GM18870 (cell line): Measurements from ENCODE around the gene PRDM2.

Experiments
- ATAC-seq: cut with Tn5 transposase; IDR thresholded peaks from one replicate; pipeline ENCODE4 v1.9.1; 2021; ENCODE audit warnings: moderate library complexity; ENCODE audit not compliant: unreplicated experiment

PRDM2 gene

DNA sequence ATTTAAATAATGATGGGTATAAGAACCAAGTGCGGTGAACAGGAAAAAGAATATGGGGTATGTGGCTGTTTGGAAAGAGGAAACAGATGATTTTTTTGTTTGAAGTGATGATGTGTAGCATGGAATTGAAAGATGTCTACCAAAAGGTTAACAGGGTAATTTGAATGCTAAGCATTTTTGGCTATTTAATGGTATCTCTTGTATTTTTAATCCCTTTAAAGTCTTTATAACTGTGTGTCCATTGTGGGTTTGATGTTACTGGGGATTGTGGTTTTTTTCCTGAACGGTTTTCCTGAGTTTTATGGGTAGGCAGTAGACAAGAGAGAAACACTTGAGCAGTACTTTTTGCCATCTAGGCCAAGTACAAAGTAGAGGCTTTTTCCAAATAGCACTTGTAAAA, 63.2 kb downstream of the PRDM2 start:
- no peak for ATAC-seq

DNA sequence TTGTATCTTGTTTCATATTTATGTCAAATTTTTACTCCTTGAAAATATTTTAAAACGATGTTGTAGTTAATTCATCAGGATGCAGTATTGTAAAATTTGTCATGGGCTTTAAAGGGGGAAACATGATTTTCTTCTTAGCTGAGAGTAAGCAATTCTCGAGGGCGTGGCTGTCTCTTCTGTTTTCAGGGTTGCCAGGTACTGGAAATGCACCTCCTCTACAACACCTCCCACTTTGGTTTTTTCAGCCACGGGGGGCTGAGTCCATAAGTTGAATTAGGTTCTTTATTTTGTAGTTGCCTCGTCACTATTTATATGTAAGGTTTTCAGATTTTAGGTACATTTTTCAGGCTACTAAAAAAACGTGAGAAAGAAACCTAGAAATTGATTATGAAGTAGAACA, 64.0 kb downstream of the PRDM2 start:
- ATAC-seq, result no peak

DNA sequence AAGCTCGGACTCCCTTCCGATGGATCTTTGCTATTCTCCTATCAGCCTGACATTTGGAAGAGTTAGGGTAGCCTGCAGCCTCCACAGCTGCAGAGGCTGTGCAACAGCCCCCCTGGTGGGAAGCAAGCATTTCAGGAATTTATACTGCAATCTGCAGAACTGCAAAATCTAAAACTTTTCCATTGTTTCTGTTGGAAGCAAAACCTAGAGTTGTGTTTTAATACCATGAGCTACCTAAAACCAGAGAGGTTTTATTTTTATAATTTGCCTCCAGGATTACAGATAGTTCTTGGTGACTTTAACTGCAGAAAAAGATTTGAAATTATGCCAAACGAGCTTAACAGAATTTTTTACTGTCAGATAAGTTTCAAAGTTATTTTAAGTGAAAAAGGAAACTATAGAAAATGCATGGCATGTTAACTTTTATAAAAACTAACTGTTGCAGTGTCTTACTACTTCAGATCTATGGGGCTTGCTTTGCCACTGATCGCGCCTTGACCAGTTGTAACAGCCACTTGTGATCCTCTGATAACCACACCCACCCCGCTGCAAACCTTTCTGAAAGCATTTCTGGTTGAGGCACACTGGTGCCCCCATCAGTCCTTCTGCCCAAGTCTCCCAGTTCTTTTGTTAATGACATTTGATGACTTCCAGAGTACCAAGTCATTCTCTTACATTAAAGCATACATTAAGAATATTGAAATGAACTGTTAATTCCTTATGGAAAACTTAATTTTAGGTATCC, 64.8 kb downstream of the PRDM2 start:
- no peak for ATAC-seq

DNA sequence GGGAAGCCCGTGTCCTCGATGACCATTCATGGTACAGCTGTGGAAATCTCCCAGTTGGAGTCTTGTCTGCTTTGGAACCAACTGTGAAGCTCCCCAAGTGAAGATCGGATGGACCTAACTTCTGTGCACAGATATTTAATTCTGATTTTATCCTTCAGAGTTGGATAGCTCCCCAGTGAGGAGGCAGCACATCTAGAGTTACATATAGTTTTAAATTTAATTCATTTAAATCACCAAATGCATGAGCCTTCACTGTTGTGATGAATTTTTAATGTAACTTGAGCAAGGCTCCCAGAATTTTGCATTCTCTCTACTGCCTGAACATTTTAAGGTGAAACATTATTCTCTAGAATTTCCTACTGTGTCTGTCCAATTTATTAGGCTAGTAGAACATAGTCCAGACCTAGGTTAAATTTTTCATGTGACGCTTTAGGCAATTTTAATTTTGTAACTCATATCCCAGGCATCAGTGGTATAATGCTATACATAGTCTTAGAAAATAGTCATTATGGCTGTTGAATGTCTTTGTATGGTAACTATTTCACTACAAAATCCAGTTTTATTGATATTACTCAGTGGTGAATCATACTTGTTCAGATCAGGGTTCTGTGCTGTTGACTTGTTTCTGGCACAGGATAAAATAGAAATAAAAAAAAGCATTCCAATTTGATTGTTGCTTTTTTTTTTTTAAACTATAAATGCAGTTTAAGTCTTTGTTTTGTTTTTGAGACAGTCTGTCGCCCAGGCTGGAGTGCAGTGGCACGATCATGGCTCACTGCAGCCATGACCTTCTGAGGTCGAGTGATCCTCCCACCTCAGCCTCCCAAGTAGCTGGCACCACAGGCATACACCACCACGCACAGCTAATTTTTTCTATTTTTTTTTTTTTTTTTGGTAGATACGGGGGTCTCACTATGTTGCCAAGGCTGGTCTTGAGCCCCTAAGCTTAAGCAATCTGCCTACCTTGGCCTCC, 66.9 kb downstream of the PRDM2 start:
- no peak for ATAC-seq

DNA sequence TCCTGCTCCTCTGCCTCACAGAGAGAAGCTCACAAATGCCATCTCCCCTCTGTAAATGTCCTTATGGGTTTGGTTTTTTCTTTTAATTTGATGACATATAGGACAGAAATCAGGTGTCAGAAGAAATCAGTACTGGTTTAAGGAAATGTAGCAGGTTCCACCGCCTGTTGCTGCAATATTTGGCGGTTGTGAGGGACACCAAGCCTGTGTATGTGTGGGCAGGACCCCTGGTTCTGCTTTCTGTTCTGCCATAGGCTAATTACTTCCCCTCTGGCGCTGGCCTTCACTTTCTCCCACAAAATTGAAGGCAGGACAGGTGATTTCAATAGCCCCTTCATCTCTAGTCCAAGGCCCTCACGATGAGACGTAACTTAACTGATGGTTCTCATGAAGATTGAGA, 69.2 kb downstream of the PRDM2 start:
- ATAC-seq, result no peak

DNA sequence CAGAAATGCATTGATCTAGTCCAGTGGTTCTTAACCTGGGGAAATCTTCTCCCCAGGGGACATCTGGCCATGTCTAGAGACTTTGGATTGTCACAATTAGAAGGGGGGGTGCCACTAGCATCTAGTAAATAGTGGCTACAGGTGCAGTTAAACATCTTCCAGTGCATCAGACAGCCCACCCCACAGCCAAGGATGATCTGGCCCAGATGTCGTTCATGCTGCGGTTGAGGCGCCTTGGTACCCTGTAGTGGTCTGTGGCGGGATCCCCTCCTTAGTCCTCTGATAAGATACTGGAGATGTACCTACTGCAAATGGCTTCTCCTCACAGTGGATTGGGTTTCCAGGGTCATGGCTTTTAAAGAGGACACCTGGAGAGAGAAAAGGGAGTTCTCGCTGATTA, 69.8 kb downstream of the PRDM2 start:
- no peak for ATAC-seq

DNA sequence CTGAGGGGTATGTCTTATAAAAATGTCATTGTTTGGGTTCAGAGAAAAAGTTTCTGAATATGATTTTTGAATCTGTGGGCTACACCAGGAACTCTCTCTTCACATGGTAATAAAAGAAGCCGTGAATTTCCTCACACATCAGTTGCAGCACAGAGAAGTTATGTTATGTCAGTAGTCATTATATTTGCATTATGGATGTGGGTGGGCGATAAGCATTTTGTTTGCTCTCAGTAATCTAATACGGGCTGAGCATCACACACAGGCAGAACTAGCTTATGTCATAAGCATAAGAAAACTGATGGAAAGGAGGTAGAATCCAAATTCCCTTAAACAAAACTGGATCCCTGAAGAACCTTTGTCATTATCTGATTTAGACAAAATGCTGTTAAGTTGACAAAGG, 70.8 kb downstream of the PRDM2 start:
- no peak for ATAC-seq

DNA sequence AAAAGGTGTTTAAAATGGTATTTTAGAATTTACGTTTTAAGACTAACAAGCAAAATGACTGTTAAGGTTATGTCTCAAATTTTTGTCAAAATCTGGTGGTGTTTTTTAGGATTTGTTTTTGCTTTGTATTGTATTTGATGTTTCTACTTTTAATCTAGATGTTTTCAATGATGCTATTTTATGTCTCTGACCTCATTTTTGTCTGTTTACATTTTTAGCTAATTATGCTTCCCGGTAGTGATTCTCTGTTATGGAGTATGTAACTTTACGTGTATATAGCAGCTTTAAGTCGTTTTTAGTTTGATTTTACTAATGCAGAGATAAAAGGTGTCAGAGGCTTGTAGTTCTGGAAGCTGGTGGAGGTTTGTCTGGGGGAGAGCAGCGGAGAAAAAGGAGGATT, 71.8 kb downstream of the PRDM2 start:
- ATAC-seq, result no peak

DNA sequence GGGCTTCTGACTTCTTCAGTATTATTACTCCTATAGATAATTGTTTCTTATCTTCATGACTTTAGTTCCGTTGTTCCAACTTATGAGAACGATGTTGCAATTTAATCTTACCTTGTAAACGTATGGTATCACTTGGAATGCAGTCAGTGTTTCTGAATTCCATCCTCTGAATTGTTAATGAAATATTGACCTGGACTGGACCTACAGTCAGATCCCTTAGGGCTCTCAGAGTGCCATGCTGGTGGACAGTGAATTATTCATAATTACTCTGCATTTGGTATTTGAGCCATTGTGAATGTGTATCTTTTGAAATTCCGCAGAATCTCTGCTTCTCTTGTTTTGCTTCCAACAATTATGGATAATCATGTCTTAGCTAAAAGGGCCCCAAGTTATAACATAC, 72.3 kb downstream of the PRDM2 start:
- ATAC-seq, result no peak

DNA sequence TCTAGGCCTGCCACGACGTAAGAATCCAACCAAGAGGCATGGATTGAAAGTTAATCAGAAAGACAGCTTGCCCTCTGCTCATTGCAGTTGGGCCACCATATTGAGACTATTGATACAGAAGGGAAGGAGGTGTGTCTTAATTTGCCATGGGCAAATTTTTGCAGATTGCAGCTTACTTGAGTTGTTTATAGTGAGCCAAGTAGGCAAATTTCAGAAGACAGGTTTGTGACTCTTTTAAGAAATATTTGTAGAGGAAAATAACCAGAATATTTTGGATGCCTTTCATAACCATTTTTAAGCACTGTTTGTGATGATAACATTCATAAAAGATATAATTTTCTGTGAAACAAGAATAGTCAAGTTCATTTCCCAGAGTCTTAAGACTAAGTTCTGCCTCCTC, 74.1 kb downstream of the PRDM2 start:
- ATAC-seq, result no peak

DNA sequence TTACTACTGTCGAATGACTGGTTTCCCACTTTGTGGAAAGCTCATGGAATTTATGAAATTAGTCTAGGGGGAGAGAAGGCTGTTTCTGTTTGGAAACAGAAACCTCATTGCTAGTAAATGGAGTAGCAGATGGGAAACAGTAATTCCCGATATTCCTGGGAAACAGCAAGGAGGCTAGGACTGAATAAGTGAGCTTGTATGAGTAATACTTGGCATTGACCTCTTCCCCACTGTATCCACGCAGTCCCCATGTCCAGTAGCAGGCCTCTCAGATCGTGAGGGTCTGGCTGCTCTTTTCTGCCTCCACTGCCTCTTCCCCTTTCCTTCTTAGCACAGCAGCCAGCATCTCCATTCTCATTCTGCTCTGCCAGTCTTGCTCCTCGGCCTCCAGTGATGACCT, 75.5 kb downstream of the PRDM2 start:
- no peak for ATAC-seq

DNA sequence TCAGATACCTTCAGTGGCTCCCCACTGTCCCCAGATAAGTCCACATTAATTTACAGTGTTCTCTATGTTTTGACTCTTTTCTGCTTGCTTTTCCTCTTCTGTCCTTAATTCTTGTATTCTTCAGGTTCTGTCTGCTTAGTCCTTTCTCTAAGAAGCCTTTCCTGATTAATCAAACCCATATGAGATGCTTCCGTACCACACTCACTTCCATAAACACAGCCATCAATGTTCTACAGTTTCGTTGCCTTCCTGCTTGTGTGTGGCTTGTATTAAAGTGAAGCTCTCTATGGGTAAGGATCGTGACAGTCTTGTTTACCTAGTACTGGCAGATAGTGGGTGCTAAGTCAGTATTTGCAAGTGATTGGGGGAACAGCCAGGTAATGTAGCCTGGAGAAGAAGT, 75.9 kb downstream of the PRDM2 start:
- ATAC-seq, result no peak

DNA sequence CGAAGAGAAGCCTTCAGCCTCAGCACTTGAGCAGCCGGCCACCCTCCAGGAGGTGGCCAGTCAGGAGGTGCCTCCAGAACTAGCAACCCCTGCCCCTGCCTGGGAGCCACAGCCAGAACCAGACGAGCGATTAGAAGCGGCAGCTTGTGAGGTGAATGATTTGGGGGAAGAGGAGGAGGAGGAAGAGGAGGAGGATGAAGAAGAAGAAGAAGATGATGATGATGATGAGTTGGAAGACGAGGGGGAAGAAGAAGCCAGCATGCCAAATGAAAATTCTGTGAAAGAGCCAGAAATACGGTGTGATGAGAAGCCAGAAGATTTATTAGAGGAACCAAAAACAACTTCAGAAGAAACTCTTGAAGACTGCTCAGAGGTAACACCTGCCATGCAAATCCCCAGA, 78.4 kb downstream of the PRDM2 start:
- no peak for ATAC-seq

DNA sequence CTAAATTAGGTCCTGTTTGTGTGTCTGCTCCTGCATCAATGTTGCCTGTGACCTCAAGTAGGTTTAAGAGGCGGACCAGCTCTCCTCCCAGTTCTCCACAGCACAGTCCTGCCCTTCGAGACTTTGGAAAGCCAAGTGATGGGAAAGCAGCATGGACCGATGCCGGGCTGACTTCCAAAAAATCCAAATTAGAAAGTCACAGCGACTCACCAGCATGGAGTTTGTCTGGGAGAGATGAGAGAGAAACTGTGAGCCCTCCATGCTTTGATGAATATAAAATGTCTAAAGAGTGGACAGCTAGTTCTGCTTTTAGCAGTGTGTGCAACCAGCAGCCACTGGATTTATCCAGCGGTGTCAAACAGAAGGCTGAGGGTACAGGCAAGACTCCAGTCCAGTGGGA, 79.9 kb downstream of the PRDM2 start:
- no peak for ATAC-seq

DNA sequence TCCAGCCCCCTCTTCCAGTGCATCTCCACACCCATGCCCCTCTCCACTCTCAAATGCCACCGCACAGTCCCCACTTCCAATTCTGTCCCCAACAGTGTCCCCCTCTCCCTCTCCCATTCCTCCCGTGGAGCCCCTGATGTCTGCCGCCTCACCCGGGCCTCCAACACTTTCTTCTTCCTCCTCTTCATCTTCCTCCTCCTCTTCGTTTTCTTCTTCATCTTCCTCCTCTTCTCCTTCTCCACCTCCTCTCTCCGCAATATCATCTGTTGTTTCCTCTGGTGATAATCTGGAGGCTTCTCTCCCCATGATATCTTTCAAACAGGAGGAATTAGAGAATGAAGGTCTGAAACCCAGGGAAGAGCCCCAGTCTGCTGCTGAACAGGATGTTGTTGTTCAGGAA, 80.8 kb downstream of the PRDM2 start:
- no peak for ATAC-seq

DNA sequence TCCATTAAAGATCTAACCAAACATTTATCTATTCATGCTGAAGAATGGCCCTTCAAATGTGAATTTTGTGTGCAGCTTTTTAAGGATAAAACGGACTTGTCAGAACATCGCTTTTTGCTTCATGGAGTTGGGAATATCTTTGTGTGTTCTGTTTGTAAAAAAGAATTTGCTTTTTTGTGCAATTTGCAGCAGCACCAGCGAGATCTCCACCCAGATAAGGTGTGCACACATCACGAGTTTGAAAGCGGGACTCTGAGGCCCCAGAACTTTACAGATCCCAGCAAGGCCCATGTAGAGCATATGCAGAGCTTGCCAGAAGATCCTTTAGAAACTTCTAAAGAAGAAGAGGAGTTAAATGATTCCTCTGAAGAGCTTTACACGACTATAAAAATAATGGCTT, 81.2 kb downstream of the PRDM2 start:
- ATAC-seq, result no peak

DNA sequence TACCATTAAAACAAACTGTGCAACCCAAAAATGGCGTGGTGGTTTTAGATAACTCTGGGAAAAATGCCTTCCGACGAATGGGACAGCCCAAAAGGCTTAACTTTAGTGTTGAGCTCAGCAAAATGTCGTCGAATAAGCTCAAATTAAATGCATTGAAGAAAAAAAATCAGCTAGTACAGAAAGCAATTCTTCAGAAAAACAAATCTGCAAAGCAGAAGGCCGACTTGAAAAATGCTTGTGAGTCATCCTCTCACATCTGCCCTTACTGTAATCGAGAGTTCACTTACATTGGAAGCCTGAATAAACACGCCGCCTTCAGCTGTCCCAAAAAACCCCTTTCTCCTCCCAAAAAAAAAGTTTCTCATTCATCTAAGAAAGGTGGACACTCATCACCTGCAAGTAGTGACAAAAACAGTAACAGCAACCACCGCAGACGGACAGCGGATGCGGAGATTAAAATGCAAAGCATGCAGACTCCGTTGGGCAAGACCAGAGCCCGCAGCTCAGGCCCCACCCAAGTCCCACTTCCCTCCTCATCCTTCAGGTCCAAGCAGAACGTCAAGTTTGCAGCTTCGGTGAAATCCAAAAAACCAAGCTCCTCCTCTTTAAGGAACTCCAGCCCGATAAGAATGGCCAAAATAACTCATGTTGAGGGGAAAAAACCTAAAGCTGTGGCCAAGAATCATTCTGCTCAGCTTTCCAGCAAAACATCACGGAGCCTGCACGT, 82.1 kb downstream of the PRDM2 start:
- ATAC-seq, result no peak

DNA sequence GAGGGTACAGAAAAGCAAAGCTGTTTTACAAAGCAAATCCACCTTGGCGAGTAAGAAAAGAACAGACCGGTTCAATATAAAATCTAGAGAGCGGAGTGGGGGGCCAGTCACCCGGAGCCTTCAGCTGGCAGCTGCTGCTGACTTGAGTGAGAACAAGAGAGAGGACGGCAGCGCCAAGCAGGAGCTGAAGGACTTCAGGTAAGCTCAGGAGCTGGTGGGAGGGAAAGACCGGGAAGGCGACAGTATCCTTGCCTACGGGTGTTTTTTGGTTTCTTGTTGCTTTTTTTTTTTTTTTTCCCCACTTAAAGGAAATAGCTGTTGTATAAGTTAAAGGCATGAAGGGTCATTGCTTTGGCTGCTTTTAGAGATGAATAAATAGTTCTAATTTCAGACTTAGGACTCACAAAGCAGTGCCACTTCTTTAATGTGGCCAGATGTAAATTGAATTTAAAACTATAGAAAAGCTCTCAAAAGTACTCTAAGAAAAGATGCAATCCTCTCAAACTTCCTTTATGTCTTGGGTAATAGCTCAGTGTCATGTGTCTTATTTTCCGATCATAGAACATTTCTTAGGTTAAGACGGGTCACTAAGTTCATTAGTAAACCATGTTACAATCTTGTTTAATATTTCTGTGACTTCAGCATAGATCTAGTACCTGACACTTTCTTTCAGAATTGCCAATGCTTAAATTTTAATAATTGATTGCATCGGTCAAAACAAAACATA, 82.8 kb downstream of the PRDM2 start:
- no peak for ATAC-seq

DNA sequence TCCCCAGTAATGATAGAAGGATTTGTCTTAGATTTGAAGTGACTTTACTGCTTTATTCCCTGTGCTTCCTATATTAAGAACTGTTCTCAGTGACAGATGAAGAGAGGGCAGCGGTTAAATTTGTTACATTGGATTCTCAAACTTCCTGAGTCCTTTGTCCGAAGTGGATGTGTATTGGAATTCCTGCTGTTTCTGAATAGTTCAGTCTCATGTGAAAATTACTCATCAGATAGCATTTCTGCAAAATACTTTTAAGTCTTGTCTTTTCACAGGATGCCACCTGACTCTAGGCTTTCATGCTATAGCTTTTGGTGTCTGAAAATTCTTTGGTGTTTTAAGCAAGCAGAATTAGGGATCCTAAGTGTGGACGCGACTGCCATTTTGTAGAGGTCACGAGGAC, 83.6 kb downstream of the PRDM2 start:
- no peak for ATAC-seq

DNA sequence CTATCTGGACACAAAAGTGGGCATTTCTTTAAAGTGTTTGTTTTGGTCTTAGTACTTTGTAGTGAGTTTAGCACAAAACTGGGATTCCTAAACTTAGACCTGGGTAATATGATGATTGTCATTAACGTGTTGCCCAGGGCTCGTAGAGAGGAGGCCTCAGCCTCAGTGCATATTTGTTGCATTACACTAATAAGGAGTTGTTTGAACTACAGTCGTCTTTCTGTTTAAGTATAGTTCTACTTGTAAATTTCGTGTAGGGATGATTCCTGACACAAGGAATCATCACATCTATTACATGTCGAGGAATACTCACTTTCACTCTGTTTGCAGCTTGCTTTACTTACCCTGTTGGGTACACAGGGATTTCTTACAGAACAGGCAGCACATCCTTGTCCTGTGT, 85.0 kb downstream of the PRDM2 start:
- no peak for ATAC-seq

DNA sequence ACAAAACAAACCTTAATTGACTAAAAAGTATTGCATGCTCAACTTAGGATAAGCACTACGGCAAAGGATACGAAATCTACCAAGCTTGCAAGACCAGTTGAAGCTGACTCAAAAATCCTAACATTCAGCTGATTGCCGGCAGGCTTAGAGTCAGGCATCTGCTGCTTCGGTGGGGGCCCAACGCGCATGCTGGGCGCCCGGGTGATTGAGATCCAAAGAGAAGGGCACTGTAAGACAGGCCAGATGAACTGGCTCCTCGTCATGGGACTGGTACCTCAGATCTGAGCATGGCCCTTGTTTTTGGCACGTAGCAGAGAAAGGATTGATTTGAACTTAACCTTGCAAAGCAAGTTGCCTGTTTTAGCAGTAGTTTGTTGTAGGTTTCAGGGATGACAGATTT, 86.6 kb downstream of the PRDM2 start:
- ATAC-seq, result no peak
